ENCODE data around the gene LRRC71. TPM values are rescaled to one million over a fixed set of nuclear protein-coding genes. Genes with fewer than 3 reads are reported as not detected.

LRRC71 gene
- total RNA-seq, 4 donors from 2014 or later: not detected

DNA sequence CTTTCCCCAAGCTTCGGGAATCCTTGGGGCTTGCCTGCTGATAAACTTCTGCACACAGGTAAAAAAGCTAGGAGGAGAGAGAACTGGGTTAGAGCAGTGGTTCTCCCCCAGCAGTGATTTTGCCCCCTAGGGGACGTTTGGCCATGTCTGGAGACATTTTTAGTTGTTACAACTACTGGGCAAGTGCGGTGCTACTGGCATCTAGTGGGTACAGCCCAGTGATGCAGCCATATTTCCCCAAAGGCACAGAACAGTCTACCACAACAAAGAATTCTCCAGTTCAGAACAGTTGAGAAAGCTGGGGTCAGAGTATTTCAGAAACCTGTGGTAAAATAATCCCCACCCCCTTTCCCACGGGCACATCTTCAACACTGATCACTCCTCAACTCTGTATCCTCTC is 41.3 kb downstream of the LRRC71 start:
- H3K4me1 ChIP-seq: no peaks in the 10 kb centered on the region
- intact Hi-C loops (cut with DNase I): no loop called here
- H3K27ac ChIP-seq: no peak overlapping the region
- WGBS, 2 donors: 75 to 80% methylated on average over 4 of the region's 4 CpGs
- H3K36me3 ChIP-seq: peaks cover 43 to 50% of the 10 kb centered on the region in 2 donors
- DNase-seq: no peak
- H3K27me3 ChIP-seq: no peaks in the 10 kb centered on the region
- H3K9me3 ChIP-seq: no peaks in the 10 kb centered on the region
- no peak overlapping the region for H3K4me3 ChIP-seq (replicated peaks in 1 of 3)
- TF ChIP-seq, protein P1, sequence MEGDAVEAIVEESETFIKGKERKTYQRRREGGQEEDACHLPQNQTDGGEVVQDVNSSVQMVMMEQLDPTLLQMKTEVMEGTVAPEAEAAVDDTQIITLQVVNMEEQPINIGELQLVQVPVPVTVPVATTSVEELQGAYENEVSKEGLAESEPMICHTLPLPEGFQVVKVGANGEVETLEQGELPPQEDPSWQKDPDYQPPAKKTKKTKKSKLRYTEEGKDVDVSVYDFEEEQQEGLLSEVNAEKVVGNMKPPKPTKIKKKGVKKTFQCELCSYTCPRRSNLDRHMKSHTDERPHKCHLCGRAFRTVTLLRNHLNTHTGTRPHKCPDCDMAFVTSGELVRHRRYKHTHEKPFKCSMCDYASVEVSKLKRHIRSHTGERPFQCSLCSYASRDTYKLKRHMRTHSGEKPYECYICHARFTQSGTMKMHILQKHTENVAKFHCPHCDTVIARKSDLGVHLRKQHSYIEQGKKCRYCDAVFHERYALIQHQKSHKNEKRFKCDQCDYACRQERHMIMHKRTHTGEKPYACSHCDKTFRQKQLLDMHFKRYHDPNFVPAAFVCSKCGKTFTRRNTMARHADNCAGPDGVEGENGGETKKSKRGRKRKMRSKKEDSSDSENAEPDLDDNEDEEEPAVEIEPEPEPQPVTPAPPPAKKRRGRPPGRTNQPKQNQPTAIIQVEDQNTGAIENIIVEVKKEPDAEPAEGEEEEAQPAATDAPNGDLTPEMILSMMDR (IDR thresholded peaks at IDR 0.05): no peak
- TF ChIP-seq POLR2A (IDR thresholded peaks at IDR 0.05): no peak

DNA sequence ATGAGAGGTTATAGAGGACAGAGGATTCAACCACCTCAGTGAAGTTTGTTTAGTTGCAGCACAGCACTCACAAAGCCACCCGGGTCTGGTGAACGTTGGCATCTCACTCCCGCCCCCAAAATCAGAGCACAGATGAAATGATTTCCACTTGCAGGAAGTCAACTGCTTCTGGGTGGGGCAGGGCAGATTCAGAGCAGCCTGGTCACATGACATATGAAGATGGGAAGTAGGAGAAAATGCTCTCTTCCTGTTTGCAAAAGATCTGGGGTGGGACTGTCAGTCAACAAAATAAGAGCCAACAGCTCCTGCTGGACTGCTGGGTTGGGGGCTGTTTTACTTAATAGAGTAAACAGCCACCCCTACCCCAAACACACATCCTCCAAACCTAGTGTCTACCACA is 43.2 kb downstream of the LRRC71 start:
- no peaks in the 10 kb centered on the region for H3K4me1 ChIP-seq
- H3K27me3 ChIP-seq: no peaks in the 10 kb centered on the region
- peaks cover 35 to 40% of the 10 kb centered on the region in 2 donors for H3K36me3 ChIP-seq
- 29 to 30% methylated on average over 3 of the region's 3 CpGs for WGBS, 2 donors
- no peaks in the 10 kb centered on the region for H3K9me3 ChIP-seq
- TF ChIP-seq, protein P1 (IDR thresholded peaks at IDR 0.05): no peak
- no peak for TF ChIP-seq POLR2A (IDR thresholded peaks at IDR 0.05)
- intact Hi-C loops (cut with DNase I): no loop called here
- H3K27ac ChIP-seq: no peak overlapping the region
- DNase-seq: no peak
- H3K4me3 ChIP-seq (replicated peaks in 1 of 3): no peak overlapping the region

- H3K36me3 ChIP-seq: peaks cover 31 to 41% of the 10 kb centered on the region in 2 donors
- H3K27ac ChIP-seq: no peak overlapping the region
- no peak overlapping the region for H3K4me3 ChIP-seq (replicated peaks in 1 of 3)
- 89 to 93% methylated on average over 2 of the region's 2 CpGs for WGBS, 2 donors
- intact Hi-C loops (cut with DNase I): no loop called here
- no peaks in the 10 kb centered on the region for H3K9me3 ChIP-seq
- TF ChIP-seq, protein P1 (IDR thresholded peaks at IDR 0.05): no peak
- no peaks in the 10 kb centered on the region for H3K4me1 ChIP-seq
- no peak for DNase-seq
- no peaks in the 10 kb centered on the region for H3K27me3 ChIP-seq
Measured at GRCh38 chr1:156964441-156964840, 44.0 kb downstream of the LRRC71 start.

DNA sequence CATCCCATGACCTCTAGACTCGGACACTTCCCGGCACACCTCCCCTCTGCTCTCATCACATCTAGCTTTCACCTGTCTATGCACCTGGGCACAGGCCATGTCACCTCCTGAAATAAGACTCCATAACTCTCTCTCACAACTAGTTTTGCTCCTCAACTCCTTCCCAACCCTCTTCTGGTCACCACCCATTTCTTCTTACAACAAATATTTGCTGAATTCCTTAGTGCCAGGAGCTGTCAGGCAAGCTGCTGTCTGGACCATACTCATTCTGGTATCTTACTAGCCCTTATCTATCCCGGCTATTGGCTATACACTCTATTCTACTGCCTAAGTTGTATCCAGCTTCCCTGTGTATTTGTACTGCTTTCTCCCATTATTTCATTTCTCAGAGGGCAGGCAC is 49.1 kb downstream of the LRRC71 start:
- Histone ChIP-seq H3K4me1 (no peaks in the 10 kb centered on the region), H3K4me3 (replicated peaks in 1 of 3) (no peak overlapping the region), H3K27me3 (no peaks in the 10 kb centered on the region), H3K9me3 (no peaks in the 10 kb centered on the region), H3K36me3 (peaks cover 0 to 38% of the 10 kb centered on the region in 2 donors), H3K27ac (no peak overlapping the region)
- TF ChIP-seq POLR2A (IDR thresholded peaks at IDR 0.05): no peak
- TF ChIP-seq, protein P1 (IDR thresholded peaks at IDR 0.05): no peak
- intact Hi-C loops (cut with DNase I): no loop called here
- 93 to 95% methylated on average over 3 of the region's 3 CpGs for WGBS, 2 donors
- DNase-seq: no peak

DNA sequence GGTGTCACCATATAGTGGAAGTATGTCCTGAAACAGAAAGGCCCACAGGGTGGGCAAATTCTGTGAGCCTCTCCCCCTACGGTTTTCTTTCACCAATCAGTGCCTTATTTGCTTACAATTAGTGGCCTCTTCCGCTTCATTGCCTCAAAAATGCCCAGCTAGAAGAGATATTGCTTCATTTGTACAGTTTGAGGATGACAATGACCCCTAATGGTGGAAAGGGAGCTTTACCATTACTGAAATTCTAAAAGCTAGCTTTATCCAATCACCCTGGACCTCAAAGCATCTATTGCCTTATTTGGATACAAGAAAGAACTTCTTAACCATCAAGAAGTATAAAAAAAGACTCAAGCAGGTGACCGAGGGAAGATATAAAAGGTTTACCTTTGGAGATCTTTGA is 49.6 kb downstream of the LRRC71 start:
- DNase-seq: no peak
- Histone ChIP-seq H3K36me3 (peaks cover 0 to 41% of the 10 kb centered on the region in 2 donors), H3K9me3 (no peaks in the 10 kb centered on the region), H3K27ac (no peak overlapping the region), H3K4me3 (replicated peaks in 1 of 3) (no peak overlapping the region), H3K4me1 (no peaks in the 10 kb centered on the region), H3K27me3 (no peaks in the 10 kb centered on the region)
- no peak for TF ChIP-seq POLR2A (IDR thresholded peaks at IDR 0.05)
- TF ChIP-seq, protein P1 (IDR thresholded peaks at IDR 0.05): no peak
- 86 to 91% methylated on average over 3 of the region's 3 CpGs for WGBS, 2 donors
- intact Hi-C loops (cut with DNase I): no loop called here
